A549 (cell line): ENCODE results near the gene NXT1.

ENCODE experiments used
- CHD2 ChIP-seq: fragments of 150-350 bp; IDR thresholded peaks from 2 replicates; pipeline ENCODE4 v1.6.1; 2014; ENCODE audit warnings: low read length; ENCODE audit not compliant: partially characterized antibody
- EP300 ChIP-seq, 2 experiments: fragments of >200 bp; sonication (Bioruptor Twin); formaldehyde crosslinking; IDR thresholded peaks; 2 replicates in 1 of 2; 3 replicates in 1 of 2; pipeline ENCODE4 v1.6.1; 2016 to 2017
- GATA3 ChIP-seq: IDR thresholded peaks from 2 replicates; pipeline ENCODE4 v1.6.1; 2012; ENCODE audit warnings: borderline replicate concordance
- KDM1A ChIP-seq: fragments of 200-600 bp; sonication (generic); IDR thresholded peaks from 2 replicates; pipeline ENCODE4 v1.6.1; 2016; ENCODE audit warnings: low read depth, mild to moderate bottlenecking
- PHF8 ChIP-seq: fragments of 200-600 bp; sonication (generic); IDR thresholded peaks from 2 replicates; pipeline ENCODE4 v1.6.1; 2016; ENCODE audit warnings: low read depth, mild to moderate bottlenecking, antibody characterized with exemption, moderate library complexity, borderline replicate concordance
- POLR2AphosphoS2 ChIP-seq: conservative IDR thresholded peaks from 2 replicates; pipeline ENCODE4 v1.6.1; 2012; ENCODE audit warnings: low read length, improper control_type of control experiment, inconsistent platforms
- ZC3H11A ChIP-seq: fragments of 450-650 bp; IDR thresholded peaks from 2 replicates; pipeline ENCODE4 v1.6.1; 2014; ENCODE audit warnings: antibody characterized with exemption, mild to moderate bottlenecking
- TF ChIP-seq, protein P1 (sequence below): fragments of >200 bp; sonication (Bioruptor Twin); formaldehyde crosslinking; IDR thresholded peaks from 3 replicates; pipeline ENCODE4 v1.5.1; 2016
- TF ChIP-seq, protein P2 (sequence below): fragments of >200 bp; sonication (Bioruptor Twin); formaldehyde crosslinking; IDR thresholded peaks from 3 replicates; pipeline ENCODE4 v1.6.1; 2016
- TF ChIP-seq, protein P3 (sequence below): IDR thresholded peaks from 2 replicates; pipeline ENCODE4 v1.6.1; 2012

DNA sequence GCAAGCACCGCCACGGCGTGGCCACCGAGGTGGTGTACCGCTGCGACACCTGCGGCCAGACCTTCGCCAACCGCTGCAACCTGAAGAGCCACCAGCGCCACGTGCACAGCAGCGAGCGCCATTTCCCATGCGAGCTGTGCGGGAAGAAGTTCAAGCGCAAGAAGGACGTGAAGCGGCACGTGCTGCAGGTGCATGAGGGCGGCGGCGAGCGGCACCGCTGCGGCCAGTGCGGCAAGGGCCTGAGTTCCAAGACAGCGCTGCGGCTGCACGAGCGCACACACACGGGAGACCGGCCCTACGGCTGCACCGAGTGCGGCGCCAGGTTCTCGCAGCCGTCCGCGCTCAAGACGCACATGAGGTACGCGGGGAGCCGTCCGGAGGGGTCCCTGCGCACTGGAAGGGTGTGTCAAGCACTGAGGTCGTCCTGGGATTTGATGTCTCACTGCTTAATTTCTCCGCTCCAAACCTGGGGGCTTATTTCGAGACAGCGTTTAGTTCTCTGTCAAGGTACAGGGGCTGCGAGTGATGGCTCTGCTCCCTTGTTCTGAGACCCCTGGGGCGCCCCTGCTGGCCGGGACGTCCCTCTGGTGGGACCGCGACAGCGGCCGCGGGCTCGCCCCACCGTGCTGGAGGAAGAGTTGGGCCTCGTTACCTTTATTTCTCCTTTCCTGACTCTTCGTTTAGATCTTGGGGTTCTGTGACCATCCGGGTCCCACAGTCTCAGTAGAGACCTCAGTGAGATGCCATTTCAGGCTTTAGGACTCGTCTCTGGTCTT is 15.0 kb downstream of the NXT1 start:
- TF ChIP-seq GATA3 (no peak), ZC3H11A (no peak), PHF8 (no peak), KDM1A (no peak), CHD2 (no peak), POLR2AphosphoS2 (no peak), EP300 (IDR thresholded peaks at IDR 0.05) (no peak)
- TF ChIP-seq, protein P1, sequence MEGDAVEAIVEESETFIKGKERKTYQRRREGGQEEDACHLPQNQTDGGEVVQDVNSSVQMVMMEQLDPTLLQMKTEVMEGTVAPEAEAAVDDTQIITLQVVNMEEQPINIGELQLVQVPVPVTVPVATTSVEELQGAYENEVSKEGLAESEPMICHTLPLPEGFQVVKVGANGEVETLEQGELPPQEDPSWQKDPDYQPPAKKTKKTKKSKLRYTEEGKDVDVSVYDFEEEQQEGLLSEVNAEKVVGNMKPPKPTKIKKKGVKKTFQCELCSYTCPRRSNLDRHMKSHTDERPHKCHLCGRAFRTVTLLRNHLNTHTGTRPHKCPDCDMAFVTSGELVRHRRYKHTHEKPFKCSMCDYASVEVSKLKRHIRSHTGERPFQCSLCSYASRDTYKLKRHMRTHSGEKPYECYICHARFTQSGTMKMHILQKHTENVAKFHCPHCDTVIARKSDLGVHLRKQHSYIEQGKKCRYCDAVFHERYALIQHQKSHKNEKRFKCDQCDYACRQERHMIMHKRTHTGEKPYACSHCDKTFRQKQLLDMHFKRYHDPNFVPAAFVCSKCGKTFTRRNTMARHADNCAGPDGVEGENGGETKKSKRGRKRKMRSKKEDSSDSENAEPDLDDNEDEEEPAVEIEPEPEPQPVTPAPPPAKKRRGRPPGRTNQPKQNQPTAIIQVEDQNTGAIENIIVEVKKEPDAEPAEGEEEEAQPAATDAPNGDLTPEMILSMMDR = no peak
- TF ChIP-seq, protein P2, sequence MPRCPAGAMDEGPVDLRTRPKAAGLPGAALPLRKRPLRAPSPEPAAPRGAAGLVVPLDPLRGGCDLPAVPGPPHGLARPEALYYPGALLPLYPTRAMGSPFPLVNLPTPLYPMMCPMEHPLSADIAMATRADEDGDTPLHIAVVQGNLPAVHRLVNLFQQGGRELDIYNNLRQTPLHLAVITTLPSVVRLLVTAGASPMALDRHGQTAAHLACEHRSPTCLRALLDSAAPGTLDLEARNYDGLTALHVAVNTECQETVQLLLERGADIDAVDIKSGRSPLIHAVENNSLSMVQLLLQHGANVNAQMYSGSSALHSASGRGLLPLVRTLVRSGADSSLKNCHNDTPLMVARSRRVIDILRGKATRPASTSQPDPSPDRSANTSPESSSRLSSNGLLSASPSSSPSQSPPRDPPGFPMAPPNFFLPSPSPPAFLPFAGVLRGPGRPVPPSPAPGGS = no peak
- TF ChIP-seq, protein P3, sequence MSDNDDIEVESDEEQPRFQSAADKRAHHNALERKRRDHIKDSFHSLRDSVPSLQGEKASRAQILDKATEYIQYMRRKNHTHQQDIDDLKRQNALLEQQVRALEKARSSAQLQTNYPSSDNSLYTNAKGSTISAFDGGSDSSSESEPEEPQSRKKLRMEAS = no peak
